K562 (cell line): ENCODE measurements around the gene KCNIP2. TPM values are rescaled to one million over a fixed set of nuclear protein-coding genes. Genes with fewer than 3 reads are reported as not detected.

Source experiments
- ASH1L ChIP-seq: fragments of 450-650 bp; IDR thresholded peaks from 2 replicates; pipeline ENCODE4 v1.6.1; 2018; ENCODE audit warnings: borderline replicate concordance, mild to moderate bottlenecking, low read depth; ENCODE audit not compliant: partially characterized antibody
- CBX3 ChIP-seq, 2 experiments: IDR thresholded peaks; 1 replicate in 1 of 2; 2 replicates in 1 of 2; pipeline ENCODE4 v1.6.1; 2012; ENCODE audit warnings: inconsistent platforms in 2 of 2, low read length in 2 of 2, borderline replicate concordance in 1 of 2, control low read depth in 1 of 2
- CCNT2 ChIP-seq: IDR thresholded peaks from 2 replicates; pipeline ENCODE4 v1.6.1; 2011; ENCODE audit warnings: borderline replicate concordance, low read depth, mild to moderate bottlenecking, moderate library complexity, mixed read lengths, low read length; ENCODE audit not compliant: insufficient read length; ENCODE audit errors: extremely low read depth
- CREM ChIP-seq: IDR thresholded peaks from 2 replicates; pipeline ENCODE4 v1.6.1; 2014; ENCODE audit warnings: antibody characterized with exemption, low read depth
- JUND ChIP-seq, 2 experiments: IDR thresholded peaks; 2 replicates in 1 of 2; 3 replicates in 1 of 2; pipeline ENCODE4 v1.6.1; 2011; ENCODE audit warnings: borderline replicate concordance in 2 of 2, low read depth in 2 of 2, low read length in 2 of 2, improper control_type of control experiment in 1 of 2, missing biosample characterization in 1 of 2, missing genetic modification characterization in 1 of 2, missing genetic modification reagents in 1 of 2
- KAT2B ChIP-seq: IDR thresholded peaks from one replicate; pipeline ENCODE4 v1.6.1; 2012; ENCODE audit warnings: low read depth, mild to moderate bottlenecking, control low read depth, inconsistent platforms, low read length, moderate library complexity
- MIER1 ChIP-seq: fragments of 450-650 bp; IDR thresholded peaks from 2 replicates; pipeline ENCODE4 v1.6.1; 2016; ENCODE audit warnings: antibody characterized with exemption, mild to moderate bottlenecking, low read depth
- NFE2 ChIP-seq: IDR thresholded peaks from 2 replicates; pipeline ENCODE4 v1.6.1; 2014; ENCODE audit warnings: antibody characterized with exemption, low read depth
- PTRF ChIP-seq: fragments of 450-650 bp; IDR thresholded peaks from 2 replicates; pipeline ENCODE4 v1.6.1; 2016; ENCODE audit warnings: mild to moderate bottlenecking, missing genetic modification characterization, missing compliant biosample characterization
- RAD21 ChIP-seq, 2 experiments: fragments of 250-450 bp in 1 of 2; fragments of 450-650 bp in 1 of 2; sonication (Bioruptor Pico) in 1 of 2; formaldehyde crosslinking in 1 of 2; IDR thresholded peaks in 1 of 2; conservative IDR thresholded peaks in 1 of 2; 2 replicates each; pipeline versions ENCODE4 v1.4.0 to v1.8.0; 2020 to 2022; ENCODE audit warnings: mild to moderate bottlenecking in 2 of 2, moderate library complexity in 1 of 2
- RCOR1 ChIP-seq, 2 experiments: IDR thresholded peaks; 2 replicates each; pipeline ENCODE4 v1.6.1; 2012; ENCODE audit warnings: low read depth in 2 of 2, low read length in 2 of 2, borderline replicate concordance in 1 of 2, improper control_type of control experiment in 1 of 2
- SLC30A9 ChIP-seq: fragments of 250-450 bp; sonication (Bioruptor Pico); IDR thresholded peaks from 2 replicates; pipeline ENCODE4 v1.8.0; 2022; ENCODE audit warnings: mild to moderate bottlenecking, moderate library complexity
- SOX6 ChIP-seq: fragments of 450-650 bp; IDR thresholded peaks from 2 replicates; pipeline ENCODE4 v1.6.1; 2014; ENCODE audit warnings: mild to moderate bottlenecking
- SREBF2 ChIP-seq: sonication (generic); formaldehyde crosslinking; IDR thresholded peaks from 2 replicates; pipeline ENCODE4 v1.4.0; 2020; ENCODE audit warnings: mild to moderate bottlenecking, missing genetic modification reagents
- TFAP4 ChIP-seq: sonication (generic); formaldehyde crosslinking; IDR thresholded peaks from 2 replicates; pipeline ENCODE4 v1.8.0; 2022; ENCODE audit warnings: missing genetic modification reagents, mild to moderate bottlenecking, moderate library complexity, borderline replicate concordance
- YY1 ChIP-seq, 3 experiments: IDR thresholded peaks; 2 replicates each; pipeline ENCODE4 v1.6.1; 2011; ENCODE audit warnings: low read length in 2 of 3, mild to moderate bottlenecking in 2 of 3, moderate library complexity in 2 of 3, borderline replicate concordance in 1 of 3, control low read depth in 1 of 3, low read depth in 1 of 3; ENCODE audit not compliant: insufficient read depth in 3 of 3, insufficient replicate concordance in 2 of 3, control insufficient read depth in 1 of 3, insufficient read length in 1 of 3; ENCODE audit errors: extremely low read depth in 1 of 3
- ZBTB8A ChIP-seq: fragments of 450-650 bp; IDR thresholded peaks from 2 replicates; pipeline ENCODE4 v1.6.1; 2018; ENCODE audit warnings: mild to moderate bottlenecking, moderate library complexity; ENCODE audit not compliant: partially characterized antibody
- ZFX ChIP-seq: sonication (generic); formaldehyde crosslinking; IDR thresholded peaks from 2 replicates; pipeline ENCODE4 v1.8.0; 2022; ENCODE audit warnings: mild to moderate bottlenecking, missing genetic modification reagents, moderate library complexity
- ZNF239 ChIP-seq: fragments of 250-450 bp; sonication (Bioruptor Pico); IDR thresholded peaks from 2 replicates; pipeline ENCODE4 v1.4.0; 2020; ENCODE audit warnings: mild to moderate bottlenecking
- polyA plus RNA-seq, 8 experiments: library from polyadenylated mRNA; depleted of rRNA in 4 of 8; stranded (reverse) in 5 of 8; unstranded in 3 of 8; fragments of >200 nt; fragmentation: Nextera tagmentation in 2 of 8; fragmentation: Illumina TruSeq in 1 of 8; extraction: Ambion mirVana in 2 of 8; extraction: Trizol in 1 of 8; gene quantifications; 2 replicates each; pipeline versions ENCODE4 v1.2.1 to v1.2.3, GENCODE V29; 2011 to 2014; ENCODE audit warnings: inconsistent platforms in 1 of 8, missing spikeins in 1 of 8
- total RNA-seq, 7 experiments: library from RNA; depleted of rRNA in 6 of 7; stranded (reverse); fragments of >200 nt in 6 of 7; fragmentation: Illumina TruSeq in 2 of 7; extraction: Trizol in 2 of 7; gene quantifications; 2 replicates each; pipeline versions ENCODE4 v1.2.1 to v1.2.3, GENCODE V29; 2011 to 2021; ENCODE audit warnings: low replicate concordance in 1 of 7
- TF ChIP-seq, protein P1 (sequence below): fragments of 450-650 bp; formaldehyde crosslinking; IDR thresholded peaks from 2 replicates; pipeline ENCODE4 v1.4.0; 2020; ENCODE audit warnings: mild to moderate bottlenecking, moderate library complexity
- TF ChIP-seq, protein P2 (sequence below): IDR thresholded peaks from 2 replicates; pipeline ENCODE4 v1.6.1; 2011; ENCODE audit warnings: borderline replicate concordance, low read depth, mild to moderate bottlenecking, moderate library complexity, low read length; ENCODE audit not compliant: insufficient read depth, poor library complexity, severe bottlenecking

Gene KCNIP2
- total and polyA plus RNA-seq, 9 of the 15 experiments (the other 6 are each of a cell fraction or from before 2014, with no cell fraction given): 2.5 to 7.6 (median 4.1) TPM

DNA sequence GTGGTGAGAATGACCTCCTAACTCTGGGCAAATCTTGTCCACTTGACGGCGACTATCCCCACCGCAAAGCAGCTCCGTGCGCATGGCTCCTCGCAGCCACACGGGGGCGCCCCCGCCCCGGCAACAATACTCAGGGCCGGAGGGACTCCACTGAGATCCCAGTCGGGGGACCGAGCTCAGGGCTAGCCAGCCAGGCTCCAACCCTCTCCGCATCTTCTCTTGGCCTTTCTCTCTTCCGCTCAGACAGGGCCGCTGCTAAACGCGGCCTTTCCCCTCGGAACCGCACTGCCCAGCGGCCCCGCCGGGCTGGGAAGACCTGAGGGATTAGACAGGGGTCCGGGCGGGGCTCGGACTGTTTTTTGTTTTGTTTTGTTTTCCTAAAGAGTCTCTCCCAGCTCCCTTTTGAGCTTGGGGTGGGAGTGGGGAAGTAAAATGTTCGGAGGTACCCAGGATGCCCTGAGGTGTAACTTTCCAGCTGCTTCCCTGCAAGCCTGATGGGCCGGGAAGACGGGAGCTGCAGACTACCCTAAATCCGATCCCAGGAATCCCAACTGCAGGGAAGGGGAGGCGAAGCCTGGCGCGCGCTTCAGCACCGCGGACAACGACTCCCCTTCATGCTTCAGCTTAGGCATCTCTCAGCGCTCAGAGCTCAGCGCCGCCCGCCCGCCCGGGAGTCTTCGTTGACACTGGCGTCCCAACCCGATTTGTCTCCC is 2.7 kb downstream of the KCNIP2 start (continued):
- TF ChIP-seq, protein P1, sequence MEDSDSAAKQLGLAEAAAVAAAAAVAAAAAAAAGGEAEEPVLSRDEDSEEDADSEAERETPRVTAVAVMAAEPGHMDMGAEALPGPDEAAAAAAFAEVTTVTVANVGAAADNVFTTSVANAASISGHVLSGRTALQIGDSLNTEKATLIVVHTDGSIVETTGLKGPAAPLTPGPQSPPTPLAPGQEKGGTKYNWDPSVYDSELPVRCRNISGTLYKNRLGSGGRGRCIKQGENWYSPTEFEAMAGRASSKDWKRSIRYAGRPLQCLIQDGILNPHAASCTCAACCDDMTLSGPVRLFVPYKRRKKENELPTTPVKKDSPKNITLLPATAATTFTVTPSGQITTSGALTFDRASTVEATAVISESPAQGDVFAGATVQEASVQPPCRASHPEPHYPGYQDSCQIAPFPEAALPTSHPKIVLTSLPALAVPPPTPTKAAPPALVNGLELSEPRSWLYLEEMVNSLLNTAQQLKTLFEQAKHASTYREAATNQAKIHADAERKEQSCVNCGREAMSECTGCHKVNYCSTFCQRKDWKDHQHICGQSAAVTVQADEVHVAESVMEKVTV (CRISPR knock-in tag): peak; percentile 80
- no peak for TF ChIP-seq ZNF239 (CRISPR knock-in tag)
- peak in 1 of 3 experiments; percentile 44 for TF ChIP-seq YY1 (IDR thresholded peaks at IDR 0.05; ENCODE audit: borderline replicate concordance in 1 of 3, control insufficient read depth in 1 of 3, extremely low read depth in 1 of 3, insufficient read depth in 3 of 3, insufficient read length in 1 of 3, insufficient replicate concordance in 2 of 3, low read depth in 1 of 3, low read length in 2 of 3)
- no peak for TF ChIP-seq NFE2
- TF ChIP-seq SLC30A9 (CRISPR knock-in tag): no peak
- TF ChIP-seq KAT2B: no peak
- no peak for TF ChIP-seq SREBF2
- TF ChIP-seq RAD21 (CRISPR knock-in tag; conservative IDR thresholded peaks at IDR 0.05 in 1 of 2, IDR thresholded peaks at IDR 0.05 in 1 of 2): peak; percentile 89 to 93
- TF ChIP-seq ZBTB8A: no peak
- TF ChIP-seq SOX6: 0 out of 2 replicates have a peak, but pooled peaks have one; percentile 18
- no peak for TF ChIP-seq PTRF (tag)
- peak; percentile 44; the same call in 1 of the 2 replicates for TF ChIP-seq JUND (IDR thresholded peaks at IDR 0.05; ENCODE audit: borderline replicate concordance, low read depth, low read length)
- TF ChIP-seq JUND (tag; IDR thresholded peaks at IDR 0.05; ENCODE audit: borderline replicate concordance, low read depth, low read length): no peak
- no peak for TF ChIP-seq ASH1L
- TF ChIP-seq CBX3 (IDR thresholded peaks at IDR 0.05; ENCODE audit: borderline replicate concordance in 1 of 2, low read length in 2 of 2): no peak
- peak; percentile 47; the same call in 1 of the 2 replicates for TF ChIP-seq TFAP4
- peak; percentile 29; the same call in 1 of the 2 replicates for TF ChIP-seq CREM
- no peak for TF ChIP-seq CCNT2
- TF ChIP-seq RCOR1 (IDR thresholded peaks at IDR 0.05; ENCODE audit: borderline replicate concordance in 1 of 2, low read depth in 2 of 2, low read length in 2 of 2): peak in 1 of 2 experiments; percentile 3; a peak in 1 of 4 replicates
- TF ChIP-seq, protein P2, sequence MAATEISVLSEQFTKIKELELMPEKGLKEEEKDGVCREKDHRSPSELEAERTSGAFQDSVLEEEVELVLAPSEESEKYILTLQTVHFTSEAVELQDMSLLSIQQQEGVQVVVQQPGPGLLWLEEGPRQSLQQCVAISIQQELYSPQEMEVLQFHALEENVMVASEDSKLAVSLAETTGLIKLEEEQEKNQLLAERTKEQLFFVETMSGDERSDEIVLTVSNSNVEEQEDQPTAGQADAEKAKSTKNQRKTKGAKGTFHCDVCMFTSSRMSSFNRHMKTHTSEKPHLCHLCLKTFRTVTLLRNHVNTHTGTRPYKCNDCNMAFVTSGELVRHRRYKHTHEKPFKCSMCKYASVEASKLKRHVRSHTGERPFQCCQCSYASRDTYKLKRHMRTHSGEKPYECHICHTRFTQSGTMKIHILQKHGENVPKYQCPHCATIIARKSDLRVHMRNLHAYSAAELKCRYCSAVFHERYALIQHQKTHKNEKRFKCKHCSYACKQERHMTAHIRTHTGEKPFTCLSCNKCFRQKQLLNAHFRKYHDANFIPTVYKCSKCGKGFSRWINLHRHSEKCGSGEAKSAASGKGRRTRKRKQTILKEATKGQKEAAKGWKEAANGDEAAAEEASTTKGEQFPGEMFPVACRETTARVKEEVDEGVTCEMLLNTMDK: peak; percentile 71
- 0 out of 2 replicates have a peak, but pooled peaks have one; percentile 32 for TF ChIP-seq MIER1
- TF ChIP-seq ZFX (CRISPR knock-in tag): 0 out of 2 replicates have a peak, but pooled peaks have one; percentile 12
